ENCODE data around the gene CTRL.
"Not testable (repeated sequence)": the region's sequence is repeated elsewhere in the genome, so short reads cannot be mapped to it uniquely, and the experiment has no call there.

Gene CTRL

DNA sequence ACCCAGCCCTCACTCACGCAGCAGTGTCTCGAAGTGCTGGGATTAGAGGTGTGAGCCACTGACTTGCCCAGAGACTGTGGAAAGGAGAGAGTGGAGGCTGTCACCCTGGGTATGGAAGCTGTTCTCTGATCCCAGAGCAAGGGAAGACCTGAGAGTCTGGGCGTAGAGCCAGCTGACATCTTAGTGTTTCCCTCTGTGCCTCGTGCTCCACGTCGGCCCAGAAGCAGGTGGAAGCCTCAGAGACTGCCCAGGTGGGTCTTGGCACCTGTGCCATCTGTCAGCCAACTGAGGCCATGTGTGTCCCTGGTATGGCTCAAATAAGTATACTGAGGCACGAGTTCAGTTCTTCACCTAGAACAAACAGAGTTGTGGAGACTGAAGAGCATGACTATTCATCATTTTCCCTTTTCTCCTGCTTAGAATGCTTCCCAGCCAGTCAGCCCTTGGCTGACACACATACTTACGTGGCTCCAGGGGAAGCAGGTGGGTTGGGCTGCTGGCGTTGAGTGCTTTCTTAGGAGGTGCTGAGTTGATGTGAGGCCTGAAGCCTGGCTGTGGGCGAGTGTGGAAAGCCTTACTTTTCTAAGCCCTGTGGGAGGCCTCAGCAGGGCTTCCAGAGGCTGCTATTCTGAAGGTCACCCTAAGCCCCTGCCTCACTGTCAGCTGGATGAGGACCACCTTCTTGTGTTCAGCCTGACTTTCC, 8.1 kb downstream of the CTRL start:
- DNase-seq = no peak

DNA sequence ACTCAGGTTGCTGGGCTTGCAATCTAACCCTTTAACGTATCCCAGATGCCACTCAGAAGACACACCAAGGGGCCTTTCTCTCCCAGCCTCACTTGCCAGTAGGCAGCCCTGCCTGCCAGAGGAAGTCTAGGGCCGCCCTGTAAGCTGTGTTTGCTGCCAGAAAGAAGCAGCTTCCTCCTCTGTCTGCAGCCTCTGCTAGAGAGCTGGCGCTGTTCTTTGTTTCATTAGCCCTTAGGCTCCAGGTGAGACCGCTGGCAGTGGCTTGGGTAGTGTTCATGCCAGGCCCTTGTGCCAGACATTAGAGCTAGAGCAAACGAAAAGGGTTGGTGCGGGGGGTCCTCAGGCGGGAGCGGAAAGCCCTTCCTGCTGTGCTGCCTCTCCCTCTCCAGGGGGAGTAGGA, 8.9 kb downstream of the CTRL start:
- no peak for DNase-seq

- no peak for DNase-seq
Observed at GRCh38 chr16:67922221-67922620, 9.4 kb downstream of the CTRL start.

DNA sequence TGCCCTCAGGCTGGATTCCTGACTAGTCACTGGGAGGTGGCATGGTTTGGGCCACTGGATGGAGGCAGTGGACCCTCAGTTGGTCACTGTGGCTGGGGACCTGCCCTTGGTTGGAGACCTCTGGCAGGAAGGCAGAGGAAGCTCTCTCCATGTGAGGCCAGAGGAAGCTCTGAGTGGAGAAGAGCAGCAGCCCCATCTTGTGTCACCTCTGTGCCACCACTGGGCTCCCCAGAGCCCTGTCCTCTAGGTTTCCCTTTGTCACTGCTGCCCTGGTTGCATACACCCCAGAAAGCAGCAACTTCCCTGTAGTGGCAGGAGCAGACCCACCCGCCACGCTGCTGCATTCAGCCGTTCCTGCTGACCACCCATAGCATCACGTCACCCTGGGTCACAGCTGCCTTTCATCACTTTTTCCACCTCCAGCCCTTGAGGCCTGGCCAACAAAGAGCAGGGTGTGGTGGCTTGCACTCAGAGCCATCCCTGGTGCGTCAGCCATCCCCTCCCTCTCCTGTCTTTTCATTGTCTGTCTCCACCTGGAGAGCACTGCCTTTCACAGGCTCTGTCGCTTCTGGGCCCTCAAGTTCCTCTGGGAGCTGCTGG, 11.9 kb downstream of the CTRL start:
- no peak for DNase-seq

- DNase-seq = no peak
Observed at GRCh38 chr16:67917852-67918236, 13.8 kb downstream of the CTRL start.

- peak; percentile 65 for DNase-seq
Observed at GRCh38 chr16:67917140-67917851, 14.4 kb downstream of the CTRL start.

DNA sequence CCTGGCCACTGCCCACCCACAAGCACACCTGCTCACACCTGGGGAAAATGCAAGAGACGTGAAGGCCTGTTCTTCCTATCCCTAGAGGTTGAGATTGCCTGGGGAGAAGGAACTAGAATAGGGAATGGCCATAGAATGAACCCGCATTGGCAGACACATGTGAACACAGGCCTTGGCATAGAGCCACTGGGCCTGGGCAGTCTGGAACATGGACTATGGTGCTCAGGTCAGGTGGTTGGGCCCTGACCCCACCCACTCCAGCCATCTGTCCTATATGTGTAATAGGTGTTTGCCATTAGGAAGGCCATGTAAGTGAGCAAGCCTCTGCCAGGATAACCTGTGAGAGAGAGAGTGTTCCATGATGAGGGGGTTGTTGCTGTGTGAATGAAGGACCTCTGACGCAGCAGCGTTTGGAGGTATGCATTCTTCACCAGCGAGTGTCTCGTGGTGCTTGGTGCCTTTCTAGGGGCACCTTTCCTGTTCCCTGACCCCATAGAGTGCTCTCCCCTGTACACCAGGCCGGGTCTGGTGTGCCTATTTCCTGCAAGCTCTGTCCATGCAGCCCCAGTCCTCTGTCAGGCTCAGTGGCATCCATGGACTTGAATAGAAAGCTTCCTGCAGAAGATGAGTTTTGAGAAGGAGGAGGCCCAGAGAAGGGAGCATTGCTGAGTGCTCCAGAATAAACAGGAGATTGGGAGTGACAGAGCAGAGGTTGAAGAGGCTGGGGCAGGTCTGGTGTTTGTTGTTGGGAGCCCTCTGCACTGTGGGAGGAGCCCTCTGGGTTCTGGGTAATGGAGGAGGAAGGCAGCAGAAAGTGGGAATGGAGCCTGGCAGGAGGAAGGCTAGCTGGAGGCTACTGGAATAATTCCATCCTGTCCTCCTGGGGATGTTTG, 15.6 kb downstream of the CTRL start:
- DNase-seq = no peak

DNA sequence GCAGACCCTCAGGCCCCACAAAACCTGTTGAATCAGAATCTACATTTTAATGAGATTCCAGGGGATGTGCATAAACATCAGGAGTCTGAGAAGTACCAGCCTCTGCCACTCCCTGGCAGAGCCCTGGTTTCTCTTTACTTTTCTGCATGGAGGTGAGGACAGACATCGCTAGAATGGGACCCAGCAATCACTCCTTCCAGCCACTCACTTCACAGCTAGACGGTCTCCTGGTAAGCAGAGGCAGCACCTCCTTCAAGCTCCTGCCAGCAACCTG, 16.2 kb downstream of the CTRL start:
- not testable (repeated sequence) for DNase-seq

GRCh38 chr16:67914758-67915495, 16.7 kb downstream of the CTRL start:
- DNase-seq = no peak

GRCh38 chr16:67910158-67910557, 21.5 kb downstream of the CTRL start:
- DNase-seq = peak; percentile 87

DNA sequence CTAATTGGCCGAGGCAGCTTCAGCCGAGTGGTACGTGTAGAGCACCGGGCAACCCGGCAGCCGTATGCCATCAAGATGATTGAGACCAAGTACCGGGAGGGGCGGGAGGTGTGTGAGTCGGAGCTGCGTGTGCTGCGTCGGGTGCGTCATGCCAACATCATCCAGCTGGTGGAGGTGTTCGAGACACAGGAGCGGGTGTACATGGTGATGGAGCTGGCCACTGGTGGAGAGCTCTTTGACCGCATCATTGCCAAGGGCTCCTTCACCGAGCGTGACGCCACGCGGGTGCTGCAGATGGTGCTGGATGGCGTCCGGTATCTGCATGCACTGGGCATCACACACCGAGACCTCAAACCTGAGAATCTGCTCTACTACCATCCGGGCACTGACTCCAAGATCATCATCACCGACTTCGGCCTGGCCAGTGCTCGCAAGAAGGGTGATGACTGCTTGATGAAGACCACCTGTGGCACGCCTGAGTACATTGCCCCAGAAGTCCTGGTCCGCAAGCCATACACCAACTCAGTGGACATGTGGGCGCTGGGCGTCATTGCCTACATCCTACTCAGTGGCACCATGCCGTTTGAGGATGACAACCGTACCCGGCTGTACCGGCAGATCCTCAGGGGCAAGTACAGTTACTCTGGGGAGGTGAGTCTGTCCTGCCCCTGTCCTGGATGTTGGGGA, 22.5 kb downstream of the CTRL start:
- no peak for DNase-seq

GRCh38 chr16:67907397-67908180, 24.1 kb downstream of the CTRL start:
- DNase-seq = no peak

DNA sequence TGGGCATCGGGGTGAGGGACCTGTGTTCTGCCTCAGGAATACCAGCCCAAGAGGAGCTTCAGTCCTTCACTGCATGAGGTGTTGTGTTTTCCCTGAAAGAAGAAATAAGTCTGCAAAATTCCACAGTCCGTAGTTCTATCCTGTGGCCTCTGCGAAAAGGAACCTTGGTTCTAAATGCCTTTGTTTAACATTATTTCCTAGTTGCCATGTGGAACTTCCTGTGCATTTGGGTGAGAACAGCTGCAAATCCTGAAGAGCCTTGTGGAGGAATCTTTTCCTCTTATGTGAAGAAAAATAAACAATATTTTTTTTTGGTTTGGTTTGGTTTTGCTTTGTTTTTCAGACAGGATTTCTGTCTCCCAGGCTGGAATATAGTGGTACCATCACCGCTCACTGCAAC, 28.8 kb downstream of the CTRL start:
- DNase-seq = no peak

DNA sequence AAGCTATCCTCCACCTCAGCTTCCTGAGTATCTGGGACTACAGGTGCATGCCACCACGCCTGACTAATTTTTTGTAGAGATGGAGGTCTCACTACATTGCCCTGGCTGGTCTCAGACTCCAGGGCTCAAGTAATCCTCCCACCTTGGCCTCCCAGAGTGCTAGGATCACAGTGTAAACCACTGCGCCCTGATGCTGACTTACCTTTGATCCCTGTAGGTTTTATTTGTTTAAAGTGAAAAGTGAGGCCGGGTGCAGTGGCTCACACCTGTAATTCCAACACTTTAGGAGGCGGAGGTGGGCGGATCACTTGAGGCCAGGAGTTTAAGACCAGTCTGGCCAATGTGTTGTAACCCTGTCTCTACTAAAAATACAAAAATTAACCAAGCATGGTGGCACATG, 29.9 kb downstream of the CTRL start:
- no peak for DNase-seq

DNA sequence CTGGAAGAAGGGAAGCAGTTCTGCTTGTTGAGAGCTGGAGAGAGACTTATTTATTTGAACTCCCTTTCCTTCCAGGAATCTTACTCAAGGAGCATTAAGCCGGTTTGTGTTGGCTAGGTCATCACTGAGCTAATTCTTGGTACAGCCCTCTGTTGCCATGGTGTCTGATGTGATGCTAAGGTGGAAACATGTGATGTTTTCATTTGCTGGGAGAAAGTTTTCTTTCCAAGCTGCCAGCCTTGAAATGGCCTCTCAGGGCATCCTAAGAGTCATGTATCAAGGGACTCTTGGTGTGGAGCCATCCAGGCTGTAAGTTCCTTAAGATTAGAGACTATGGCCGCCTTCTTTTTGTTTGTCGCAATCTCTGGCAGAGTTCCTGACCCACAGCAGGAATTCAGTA, 34.4 kb downstream of the CTRL start:
- peak; percentile 54 for DNase-seq

DNA sequence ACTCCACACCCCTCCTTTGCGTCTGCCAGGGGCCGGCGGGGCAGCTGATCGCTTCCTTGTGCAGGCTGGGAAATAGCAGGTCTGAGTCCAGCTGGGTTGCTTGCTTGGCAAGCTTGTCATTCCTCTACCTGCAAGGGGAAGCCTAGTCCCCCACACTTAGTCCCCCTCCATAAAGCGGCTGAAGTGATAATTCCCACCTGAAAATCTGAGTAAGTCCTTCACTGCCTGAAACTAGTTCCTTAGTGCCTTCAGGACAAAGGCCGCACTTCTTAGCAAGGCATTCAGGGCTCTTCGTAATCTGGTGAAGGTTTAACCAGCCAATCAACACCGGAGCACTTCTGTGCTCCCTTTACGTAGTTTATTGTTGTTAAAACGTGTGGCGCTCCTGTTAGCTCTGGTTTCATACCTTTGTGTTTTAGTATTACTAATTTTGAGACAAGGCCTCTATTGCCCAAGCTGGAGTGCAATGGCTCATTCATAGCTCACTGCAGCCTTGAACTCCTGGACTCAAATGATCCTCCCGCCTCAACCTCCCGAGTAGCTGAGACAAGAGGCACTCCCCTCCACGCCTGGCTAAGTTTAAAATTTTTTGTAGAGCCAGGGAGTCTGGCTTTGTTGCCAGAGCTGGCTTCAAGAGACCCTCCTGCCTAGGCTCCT, 37.8 kb downstream of the CTRL start:
- DNase-seq = no peak

DNA sequence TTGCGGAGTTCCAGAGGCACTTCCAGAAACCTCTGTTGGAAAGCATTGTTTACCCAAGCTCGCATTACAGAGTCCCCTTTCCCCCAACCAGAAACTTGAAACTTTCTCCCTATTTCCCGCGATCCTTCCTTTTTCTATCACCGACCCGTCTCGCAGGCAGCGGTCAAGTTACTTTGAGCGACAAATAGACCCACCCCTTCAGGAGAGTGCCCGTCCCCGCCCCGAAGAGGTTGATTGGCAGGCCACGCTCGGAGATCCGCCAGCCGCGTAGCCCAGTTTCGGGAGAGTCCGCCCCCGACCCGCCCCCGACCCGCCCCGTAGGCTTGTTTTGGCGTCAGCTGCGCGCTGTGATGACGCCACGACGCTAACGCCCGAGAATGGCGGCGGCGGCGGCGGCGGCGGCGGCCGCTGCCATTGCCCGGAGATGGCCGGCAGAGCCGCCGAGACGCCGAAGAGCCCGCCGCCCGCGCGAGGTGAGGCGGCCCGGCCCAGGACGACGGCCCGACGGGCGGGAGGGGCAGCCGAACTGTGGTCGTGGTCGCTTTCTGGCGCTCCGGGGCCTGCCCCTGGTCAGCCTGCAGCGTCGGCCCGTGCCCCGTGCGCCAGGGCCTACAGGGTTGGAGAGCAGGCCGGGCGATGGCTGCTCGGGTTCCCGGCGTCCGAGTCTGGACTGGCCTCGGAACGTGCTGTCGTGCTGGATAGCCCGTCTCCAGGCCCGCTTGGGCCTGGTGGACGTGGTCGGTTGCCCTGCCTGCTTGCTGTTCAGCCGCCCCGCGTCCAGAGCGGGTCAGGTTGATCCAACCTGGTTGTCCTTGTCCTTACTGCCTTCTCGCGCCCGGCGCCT, 38.5 kb downstream of the CTRL start, which contains the start of gene PSKH1:
TSS of gene PSKH1 (plus strand) at position 356 of the 844 bp plus-strand sequence. CDS start 15,496 bp downstream, outside the sequence.
- DNase-seq = peak; percentile 99

GRCh38 chr16:67892375-67892774, 39.3 kb downstream of the CTRL start:
- no peak for DNase-seq

- no peak for DNase-seq
Observed at GRCh38 chr16:67888331-67888730, 43.3 kb downstream of the CTRL start.

GRCh38 chr16:67886387-67886786, 45.3 kb downstream of the CTRL start:
- DNase-seq = no peak

All from midbrain (tissue), 1 donor.